Adipose tissue (tissue), 3 donors: Measurements from ENCODE around the gene TRIM17. TPM values are rescaled to one million over a fixed set of nuclear protein-coding genes. Genes with fewer than 3 reads are reported as not detected.

ENCODE experiments used
- H3K27ac ChIP-seq: one replicate; pipeline ENCODE4 v1.5.1; 2013; ENCODE audit warnings: low read depth, low read length
- WGBS, 3 donors: extraction: QIAGEN DNeasy Blood & Tissue Kit; methylation state at CpG; one replicate each; pipeline ENCODE4 v1.1.7; 2013; 5-methylcytosine and 5-hydroxymethylcytosine counted together
- polyA plus RNA-seq, 3 donors: library from polyadenylated mRNA; stranded (reverse); fragments of 200-250 nt; gene quantifications; one replicate each; pipeline ENCODE4 v1.2.3, GENCODE V29; 2013
- donor health status: healthy with polysubstance abuse.
- donor health status: Bipolar disorder and iron deficiency.
- donor health status: healthy.

TRIM17 gene
- under 1 TPM in 2 of 3 donors, not detected in 1; 0.21 to 0.43 TPM for polyA plus RNA-seq

- WGBS, 3 donors = 1% methylated on average over 49 to 59 of the region's 59 CpGs
- H3K27ac ChIP-seq = no peak within 1 kb of the TSS
Observed at GRCh38 chr1:228416217-228416933, at the start of gene TRIM17. Gene TRIM17, minus strand, starts transcription at chr1:228416861. Its CDS starts 1,789 bp downstream, at chr1:228415072.

GRCh38 chr1:228465571-228466146, 49.0 kb upstream of the TRIM17 start:
- WGBS, 3 donors = 54 to 59% (median 55%) methylated on average over 8 of the region's 8 CpGs
- no peak overlapping the region for H3K27ac ChIP-seq

- no peak overlapping the region for H3K27ac ChIP-seq
- 14 to 20% (median 16%) methylated on average over 13 of the region's 13 CpGs for WGBS, 3 donors
Observed at GRCh38 chr1:228465141-228465540, 48.5 kb upstream of the TRIM17 start.

- H3K27ac ChIP-seq = no peak overlapping the region
- 2 to 3% (median 2%) methylated on average over 33 of the region's 33 CpGs for WGBS, 3 donors
Observed at GRCh38 chr1:228464487-228464983, 47.9 kb upstream of the TRIM17 start.

GRCh38 chr1:228463559-228464455, 47.1 kb upstream of the TRIM17 start:
- H3K27ac ChIP-seq = no peak overlapping the region
- 2 to 3% (median 2%) methylated on average over 50 to 53 of the region's 56 CpGs for WGBS, 3 donors

- WGBS, 3 donors = 50 to 57% (median 53%) methylated on average over 7 of the region's 7 CpGs
- no peak overlapping the region for H3K27ac ChIP-seq
Observed at GRCh38 chr1:228463009-228463558, 46.4 kb upstream of the TRIM17 start.

- 65 to 81% (median 78%) methylated on average over 5 of the region's 5 CpGs for WGBS, 3 donors
- H3K27ac ChIP-seq = no peak overlapping the region
Observed at GRCh38 chr1:228462560-228462959, 45.9 kb upstream of the TRIM17 start.

- 73 to 87% (median 85%) methylated on average over 2 of the region's 2 CpGs for WGBS, 3 donors
Observed at GRCh38 chr1:228460821-228461220, 44.2 kb upstream of the TRIM17 start.

GRCh38 chr1:228459091-228459993, 42.7 kb upstream of the TRIM17 start:
- H3K27ac ChIP-seq = no peak overlapping the region
- WGBS, 3 donors = 6 to 9% (median 7%) methylated on average over 41 of the region's 41 CpGs

More at GRCh38 chr1:228460821-228461220, 44.2 kb upstream of the TRIM17 start:
- H3K27ac ChIP-seq = no peak overlapping the region

GRCh38 chr1:228457396-228458176, 40.9 kb upstream of the TRIM17 start:
- WGBS, 3 donors = 1% methylated on average over 74 of the region's 74 CpGs
- H3K27ac ChIP-seq = no peak overlapping the region

GRCh38 chr1:228457017-228457395, 40.3 kb upstream of the TRIM17 start:
- no peak overlapping the region for H3K27ac ChIP-seq
- WGBS, 3 donors = 11 to 16% (median 14%) methylated on average over 13 of the region's 13 CpGs

- 52 to 68% (median 64%) methylated on average over 6 of the region's 6 CpGs for WGBS, 3 donors
- H3K27ac ChIP-seq = no peak overlapping the region
Observed at GRCh38 chr1:228456252-228457016, 39.8 kb upstream of the TRIM17 start.

GRCh38 chr1:228455715-228456114, 39.1 kb upstream of the TRIM17 start:
- WGBS, 3 donors = 40 to 50% (median 41%) methylated on average over 1 of the region's 1 CpG
- H3K27ac ChIP-seq = no peak overlapping the region

GRCh38 chr1:228454238-228454637, 37.6 kb upstream of the TRIM17 start:
- WGBS, 3 donors = 66 to 85% (median 72%) methylated on average over 1 of the region's 1 CpG
- no peak overlapping the region for H3K27ac ChIP-seq

GRCh38 chr1:228453614-228454013, 37.0 kb upstream of the TRIM17 start:
- no peak overlapping the region for H3K27ac ChIP-seq
- 96 to 98% (median 97%) methylated on average over 3 of the region's 3 CpGs for WGBS, 3 donors

GRCh38 chr1:228453022-228453560, 36.4 kb upstream of the TRIM17 start:
- H3K27ac ChIP-seq = no peak overlapping the region
- 66 to 84% (median 77%) methylated on average over 10 of the region's 10 CpGs for WGBS, 3 donors
